SK-N-SH (cell line): ENCODE measurements around the gene ITGA8. TPM values are rescaled to one million over a fixed set of nuclear protein-coding genes. Genes with fewer than 3 reads are reported as not detected.

Experiments used
- CTCF ChIA-PET: fragments of 300-600, 350-600 bp; formaldehyde crosslinking; extraction: SDS; loops from one replicate; lab custom pipeline; 2021; lab: Yijun Ruan, JAX
- POLR2A ChIA-PET: fragments of 350-600 bp; sonication (Branson Sonifier 250); formaldehyde crosslinking; extraction: SDS; loops from one replicate; lab custom pipeline; 2020; ENCODE audit warnings: antibody characterized with exemption, inconsistent platforms; lab: Yijun Ruan, JAX
- DNase-seq: peaks from one replicate; pipeline ENCODE4 v3.0.0; 2012
- H2AFZ ChIP-seq: fragments of 200-600 bp; sonication (generic); 2 replicates; pipeline ENCODE4 v1.8.1; 2016; ENCODE audit warnings: antibody characterized with exemption, mild to moderate bottlenecking, low read depth
- H3F3A ChIP-seq: fragments of 200-600 bp; sonication (generic); replicated peaks from 2 replicates; pipeline ENCODE3; 2016; ENCODE audit warnings: antibody characterized with exemption, mild to moderate bottlenecking; ENCODE audit not compliant: insufficient read depth
- H3K27ac ChIP-seq, 2 experiments: fragments of 200-500 bp in 1 of 2; fragments of 200-600 bp in 1 of 2; sonication (Bioruptor generic) in 1 of 2; sonication (generic), shearing (Covaris generic) in 1 of 2; 2 replicates each; pipeline versions ENCODE4 v1.5.1 to v1.6.1; 2014 to 2016; ENCODE audit warnings: low read depth in 2 of 2, inconsistent platforms in 1 of 2, low read length in 1 of 2, mild to moderate bottlenecking in 1 of 2, mixed read lengths in 1 of 2
- H3K27me3 ChIP-seq: fragments of 200-600 bp; sonication (generic), shearing (Covaris generic); 2 replicates; pipeline ENCODE4 v1.6.1; 2016; ENCODE audit warnings: mixed run types; ENCODE audit not compliant: insufficient read depth
- H3K36me3 ChIP-seq, 2 experiments: fragments of 200-500 bp in 1 of 2; fragments of 200-600 bp in 1 of 2; sonication (Bioruptor generic) in 1 of 2; sonication (generic) in 1 of 2; replicated peaks in 1 of 2; 2 replicates each; pipeline versions ENCODE3 to v1.5.1; 2014 to 2016; ENCODE audit warnings: low read length in 1 of 2, mild to moderate bottlenecking in 1 of 2; ENCODE audit not compliant: insufficient read depth in 2 of 2, control insufficient read depth in 1 of 2
- H3K4me1 ChIP-seq, 2 experiments: fragments of 200-500 bp in 1 of 2; fragments of 200-600 bp in 1 of 2; sonication (Bioruptor generic) in 1 of 2; sonication (generic), shearing (Covaris generic) in 1 of 2; 2 replicates each; pipeline versions ENCODE4 v1.5.1 to v1.6.1; 2014 to 2016; ENCODE audit warnings: low read depth in 1 of 2, low read length in 1 of 2, mixed run types in 1 of 2; ENCODE audit not compliant: insufficient read depth in 2 of 2, control insufficient read depth in 1 of 2
- H3K4me2 ChIP-seq: fragments of 200-600 bp; sonication (generic), shearing (Covaris generic); 2 replicates; pipeline ENCODE4 v1.6.1; 2017; ENCODE audit warnings: mixed run types
- H3K4me3 ChIP-seq, 2 experiments: fragments of 200-500 bp in 1 of 2; fragments of 200-600 bp in 1 of 2; sonication (Bioruptor generic) in 1 of 2; sonication (generic), shearing (Covaris generic) in 1 of 2; 2 replicates each; pipeline versions ENCODE4 v1.5.1 to v1.8.1; 2014 to 2016; ENCODE audit warnings: low read depth in 2 of 2, inconsistent platforms in 1 of 2, low read length in 1 of 2, mild to moderate bottlenecking in 1 of 2, mixed read lengths in 1 of 2, moderate library complexity in 1 of 2
- H3K79me2 ChIP-seq: fragments of 200-600 bp; sonication (generic); 2 replicates; pipeline ENCODE4 v1.8.1; 2017; ENCODE audit warnings: mild to moderate bottlenecking; ENCODE audit not compliant: insufficient read depth
- H3K9ac ChIP-seq: fragments of 200-600 bp; sonication (generic); 2 replicates; pipeline ENCODE4 v1.6.1; 2017; ENCODE audit warnings: mixed run types
- H3K9me2 ChIP-seq: fragments of 200-600 bp; sonication (generic); 2 replicates; pipeline ENCODE4 v1.6.1; 2017; ENCODE audit warnings: mixed run types
- H3K9me3 ChIP-seq: fragments of 200-600 bp; sonication (generic); 2 replicates; pipeline ENCODE4 v1.6.1; 2017; ENCODE audit warnings: mixed run types, mild to moderate bottlenecking, moderate library complexity
- H4K20me1 ChIP-seq: fragments of 200-600 bp; sonication (generic); 2 replicates; pipeline ENCODE4 v1.6.1; 2017; ENCODE audit warnings: mild to moderate bottlenecking, mixed run types; ENCODE audit not compliant: insufficient read depth
- CHD2 ChIP-seq: fragments of 150-350 bp; IDR thresholded peaks from 2 replicates; pipeline ENCODE4 v1.6.1; 2018; ENCODE audit warnings: low read length; ENCODE audit not compliant: partially characterized antibody
- EP300 ChIP-seq, 2 experiments: IDR thresholded peaks; 2 replicates each; pipeline versions ENCODE4 v1.4.0 to v1.6.1; 2012; ENCODE audit warnings: borderline replicate concordance in 1 of 2, low read depth in 1 of 2, low read length in 1 of 2
- EZH2phosphoT487 ChIP-seq: fragments of 200-600 bp; sonication (generic); IDR thresholded peaks from 2 replicates; pipeline ENCODE4 v1.6.1; 2017; ENCODE audit warnings: low read depth, mixed run types, mild to moderate bottlenecking, antibody characterized with exemption, moderate library complexity, borderline replicate concordance
- IRF3 ChIP-seq: fragments of 150-350 bp; IDR thresholded peaks from 2 replicates; pipeline ENCODE4 v1.6.1; 2016; ENCODE audit warnings: mild to moderate bottlenecking, low read depth, low read length
- MAX ChIP-seq: IDR thresholded peaks from 2 replicates; pipeline ENCODE4 v1.4.0; 2012; ENCODE audit warnings: low read depth
- NFIC ChIP-seq: IDR thresholded peaks from 2 replicates; pipeline ENCODE4 v1.4.0; 2012; ENCODE audit warnings: borderline replicate concordance
- PBX3 ChIP-seq: IDR thresholded peaks from 2 replicates; pipeline ENCODE4; 2012
- RAD21 ChIP-seq: IDR thresholded peaks from 2 replicates; pipeline ENCODE4 v1.6.1; 2012; ENCODE audit warnings: mild to moderate bottlenecking, low read length
- REST ChIP-seq: IDR thresholded peaks from 2 replicates; pipeline ENCODE4 v1.6.1; 2012; ENCODE audit warnings: mild to moderate bottlenecking, low read depth, low read length, moderate library complexity
- RFX5 ChIP-seq: IDR thresholded peaks from 2 replicates; pipeline ENCODE4 v1.6.1; 2012; ENCODE audit warnings: mild to moderate bottlenecking, improper control_type of control experiment, low read length
- TAF1 ChIP-seq: IDR thresholded peaks from 2 replicates; pipeline ENCODE4 v1.6.1; 2012; ENCODE audit warnings: low read depth, mild to moderate bottlenecking, low read length, moderate library complexity, borderline replicate concordance
- USF1 ChIP-seq: IDR thresholded peaks from 2 replicates; pipeline ENCODE4 v1.4.0; 2012; ENCODE audit warnings: low read depth, borderline replicate concordance
- USF2 ChIP-seq: fragments of 150-350 bp; IDR thresholded peaks from 2 replicates; pipeline ENCODE4 v1.6.1; 2017; ENCODE audit warnings: antibody characterized with exemption, low read length, low read depth, borderline replicate concordance
- YY1 ChIP-seq: IDR thresholded peaks from 2 replicates; pipeline ENCODE4 v1.4.0; 2012; ENCODE audit warnings: low read depth, mild to moderate bottlenecking
- WGBS: methylation state at CpG from one replicate; pipeline ENCODE4 v1.1.6; 2017; ENCODE audit warnings: low lambda C conversion rate; 5-methylcytosine and 5-hydroxymethylcytosine counted together
- polyA plus RNA-seq, 3 experiments: library from polyadenylated mRNA; depleted of rRNA; stranded (reverse); fragments of >200 nt; gene quantifications; 2 replicates each; pipeline ENCODE4 v1.2.3, GENCODE V29; 2012

ITGA8 gene
- polyA plus RNA-seq, 1 of the 3 experiments (the other 2 are of a cell fraction) = not detected

- Histone ChIP-seq H2AFZ (no peak overlapping the region), H3K4me1 (no peaks in the 10 kb centered on the region), H3K4me3 (no peak overlapping the region), H3K79me2 (no peaks in the 10 kb centered on the region), H4K20me1 (no peaks in the 10 kb centered on the region), H3K9me3 (no peaks in the 10 kb centered on the region), H3K4me2 (no peak overlapping the region), H3K27me3 (peaks cover 7% of the 10 kb centered on the region; the same call in 1 of the 2 replicates), H3F3A (no peaks in the 10 kb centered on the region), H3K36me3 (no peaks in the 10 kb centered on the region), H3K27ac (no peak overlapping the region), H3K9me2 (no peaks in the 10 kb centered on the region), H3K9ac (no peak overlapping the region)
- WGBS = 10% methylated on average over 6 of the region's 6 CpGs
- POLR2A ChIA-PET = no interaction called here
- no peak for DNase-seq
- CTCF ChIA-PET = no interaction called here
- TF ChIP-seq IRF3 (no peak), EP300 (IDR thresholded peaks at IDR 0.05; ENCODE audit: borderline replicate concordance in 1 of 2, low read depth in 1 of 2, low read length in 1 of 2) (no peak), USF1 (no peak), TAF1 (no peak), PBX3 (no peak), RFX5 (no peak), CHD2 (no peak), YY1 (no peak), USF2 (no peak), EZH2phosphoT487 (no peak), NFIC (no peak), RAD21 (no peak), REST (no peak), MAX (no peak)
These were observed 247.7 kb downstream of the ITGA8 start for GRCh38 chr10:15472008-15472407.
